NT2/D1 (cell line): ENCODE data around the gene ACP5.

Experiments
- YY1 ChIP-seq: IDR thresholded peaks from 2 replicates; pipeline ENCODE4 v1.6.1; 2011; ENCODE audit not compliant: insufficient read length, insufficient read depth
- ZNF274 ChIP-seq: IDR thresholded peaks from 2 replicates; pipeline ENCODE4 v1.6.1; 2011; ENCODE audit warnings: mild to moderate bottlenecking, low read depth, low read length

DNA sequence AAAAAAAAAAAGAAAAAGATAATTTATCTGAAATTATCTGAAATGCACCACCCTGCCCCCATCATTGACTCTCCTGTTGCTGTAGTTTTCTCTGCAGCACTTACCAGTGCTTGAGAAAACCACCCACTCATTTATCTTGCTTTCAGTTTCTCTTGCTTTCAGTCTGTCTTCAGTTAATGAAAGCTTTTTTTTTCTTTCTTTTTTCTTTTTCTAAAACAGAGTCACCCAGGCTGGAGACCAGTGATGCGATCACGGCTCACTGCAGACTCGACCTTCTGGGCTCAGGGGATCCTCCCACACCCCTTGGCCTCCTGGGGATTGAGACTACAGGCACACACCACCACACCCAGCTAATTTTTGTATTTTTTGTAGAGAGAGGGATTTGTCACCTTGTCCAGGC lies 4.3 kb upstream of the ACP5 start:
- TF ChIP-seq YY1: no peak
- TF ChIP-seq ZNF274: no peak
